Epithelial cell of esophagus (primary cell): ENCODE data around the gene HOXC10.

Experiments used
- DNase-seq: peaks from one replicate; pipeline ENCODE4 v3.0.0; 2010; ENCODE audit warnings: low read depth
- H3K4me3 ChIP-seq: 2 replicates; pipeline ENCODE4 v1.5.1; 2011; ENCODE audit warnings: mild to moderate bottlenecking, low read length, control low read depth
- TF ChIP-seq, protein P1 (sequence below): IDR thresholded peaks from 2 replicates; pipeline ENCODE4 v1.5.1; 2011; ENCODE audit warnings: low read depth, mild to moderate bottlenecking, low read length, control low read depth, inconsistent platforms; ENCODE audit not compliant: insufficient read depth; ENCODE audit errors: missing control alignments

The HOXC10 gene

DNA sequence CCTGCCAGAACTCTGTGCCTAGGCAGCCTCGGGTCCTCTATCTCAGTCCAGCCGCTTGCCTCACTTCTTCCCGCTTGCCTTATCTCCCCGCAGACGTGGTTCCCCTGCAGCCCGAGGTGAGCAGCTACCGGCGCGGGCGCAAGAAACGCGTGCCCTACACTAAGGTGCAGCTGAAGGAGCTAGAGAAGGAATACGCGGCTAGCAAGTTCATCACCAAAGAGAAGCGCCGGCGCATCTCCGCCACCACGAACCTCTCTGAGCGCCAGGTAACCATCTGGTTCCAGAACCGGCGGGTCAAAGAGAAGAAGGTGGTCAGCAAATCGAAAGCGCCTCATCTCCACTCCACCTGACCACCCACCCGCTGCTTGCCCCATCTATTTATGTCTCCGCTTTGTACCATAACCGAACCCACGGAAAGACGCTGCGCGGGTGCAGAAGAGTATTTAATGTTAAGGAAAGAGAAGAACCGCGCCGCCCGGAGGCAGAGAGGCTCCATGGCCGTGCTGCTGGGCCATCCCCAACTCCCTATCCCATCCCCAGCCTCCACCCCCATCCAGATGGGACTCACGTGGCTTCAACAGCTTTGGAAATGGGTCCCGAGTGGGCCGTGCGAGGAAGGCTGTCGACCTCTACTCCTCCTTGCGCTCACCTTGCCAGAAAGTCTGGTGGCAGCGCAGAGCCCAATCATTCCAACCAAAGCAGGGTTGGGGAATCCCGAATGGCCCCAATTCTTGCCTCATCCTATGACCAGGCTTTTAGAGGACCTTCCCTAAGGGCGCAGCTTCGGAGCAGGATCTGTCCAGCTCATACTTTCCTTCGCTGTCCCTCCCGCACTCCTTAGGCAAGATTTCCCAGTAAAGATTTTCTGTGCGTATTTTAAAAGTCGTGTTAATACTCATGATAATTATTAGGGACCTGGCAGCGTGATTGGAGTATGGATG, 39.8 kb upstream of the HOXC10 start:
- TF ChIP-seq, protein P1, sequence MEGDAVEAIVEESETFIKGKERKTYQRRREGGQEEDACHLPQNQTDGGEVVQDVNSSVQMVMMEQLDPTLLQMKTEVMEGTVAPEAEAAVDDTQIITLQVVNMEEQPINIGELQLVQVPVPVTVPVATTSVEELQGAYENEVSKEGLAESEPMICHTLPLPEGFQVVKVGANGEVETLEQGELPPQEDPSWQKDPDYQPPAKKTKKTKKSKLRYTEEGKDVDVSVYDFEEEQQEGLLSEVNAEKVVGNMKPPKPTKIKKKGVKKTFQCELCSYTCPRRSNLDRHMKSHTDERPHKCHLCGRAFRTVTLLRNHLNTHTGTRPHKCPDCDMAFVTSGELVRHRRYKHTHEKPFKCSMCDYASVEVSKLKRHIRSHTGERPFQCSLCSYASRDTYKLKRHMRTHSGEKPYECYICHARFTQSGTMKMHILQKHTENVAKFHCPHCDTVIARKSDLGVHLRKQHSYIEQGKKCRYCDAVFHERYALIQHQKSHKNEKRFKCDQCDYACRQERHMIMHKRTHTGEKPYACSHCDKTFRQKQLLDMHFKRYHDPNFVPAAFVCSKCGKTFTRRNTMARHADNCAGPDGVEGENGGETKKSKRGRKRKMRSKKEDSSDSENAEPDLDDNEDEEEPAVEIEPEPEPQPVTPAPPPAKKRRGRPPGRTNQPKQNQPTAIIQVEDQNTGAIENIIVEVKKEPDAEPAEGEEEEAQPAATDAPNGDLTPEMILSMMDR = no peak
- no peak overlapping the region for H3K4me3 ChIP-seq
- no peak for DNase-seq

DNA sequence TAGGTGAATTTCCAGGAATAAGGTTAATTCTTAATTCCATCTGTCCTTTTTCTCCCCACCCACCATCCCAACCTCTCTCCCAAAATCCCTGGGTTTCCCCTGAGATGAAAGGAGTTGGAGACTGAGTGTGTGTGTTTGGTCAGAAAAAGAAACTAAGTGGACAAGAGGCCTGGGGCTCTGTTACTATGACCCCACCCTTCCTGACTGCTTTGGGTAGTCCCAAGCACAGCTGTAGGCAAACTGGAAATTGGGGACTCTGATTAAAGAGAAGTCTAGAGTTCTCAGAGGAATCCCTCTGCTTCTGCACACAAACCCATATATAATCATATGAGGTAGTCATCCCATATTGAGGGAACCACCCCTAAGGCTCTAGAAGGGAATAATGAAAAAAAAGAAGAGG, 37.2 kb upstream of the HOXC10 start:
- TF ChIP-seq, protein P1 = no peak
- DNase-seq = no peak
- no peak overlapping the region for H3K4me3 ChIP-seq

DNA sequence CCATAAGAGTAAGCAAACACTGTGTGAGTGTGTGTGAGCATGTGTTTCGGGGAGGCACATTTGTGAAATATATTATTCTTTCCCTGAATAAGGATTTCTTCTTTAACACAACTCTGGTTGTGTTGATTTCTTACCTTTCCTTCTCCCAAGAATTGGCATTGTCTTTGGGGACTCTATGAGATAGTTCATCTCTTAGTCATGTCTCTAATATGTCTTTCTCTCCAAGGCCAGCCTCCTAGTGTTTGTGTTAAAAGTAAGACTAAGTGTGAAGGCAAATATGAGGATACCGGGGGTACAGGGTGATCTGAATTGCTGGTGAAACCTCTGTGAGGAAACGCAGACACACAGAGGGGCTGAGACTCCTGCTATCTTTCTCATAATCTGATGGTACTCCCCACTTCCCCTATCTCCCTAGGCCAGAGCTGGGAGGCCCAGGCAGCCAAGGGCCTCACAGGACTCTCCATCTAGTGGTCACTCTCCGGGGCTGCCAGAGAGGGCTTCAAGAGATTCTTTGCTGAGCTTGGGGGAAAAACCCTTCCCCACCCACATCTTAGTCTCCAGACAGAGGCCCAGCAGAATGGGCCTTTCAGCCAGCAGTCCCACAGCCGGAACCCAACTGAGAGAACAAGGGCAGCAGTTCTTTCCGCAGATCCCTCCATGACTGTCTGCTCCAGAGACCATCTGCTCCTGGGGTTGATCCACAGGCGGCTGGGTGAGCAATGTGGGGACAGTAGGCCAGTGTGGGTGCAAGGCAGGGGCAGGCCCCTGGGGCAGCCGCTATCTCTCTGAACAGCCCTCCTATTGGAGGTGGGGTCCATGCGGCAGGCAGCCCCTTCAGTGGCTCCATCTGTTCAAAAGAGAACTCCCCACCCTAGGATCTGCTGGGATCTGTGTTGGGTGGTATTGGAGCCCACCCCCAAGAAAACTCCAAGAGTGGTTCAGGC, 36.0 kb upstream of the HOXC10 start:
- H3K4me3 ChIP-seq = no peak overlapping the region
- TF ChIP-seq, protein P1 = no peak
- DNase-seq = no peak

DNA sequence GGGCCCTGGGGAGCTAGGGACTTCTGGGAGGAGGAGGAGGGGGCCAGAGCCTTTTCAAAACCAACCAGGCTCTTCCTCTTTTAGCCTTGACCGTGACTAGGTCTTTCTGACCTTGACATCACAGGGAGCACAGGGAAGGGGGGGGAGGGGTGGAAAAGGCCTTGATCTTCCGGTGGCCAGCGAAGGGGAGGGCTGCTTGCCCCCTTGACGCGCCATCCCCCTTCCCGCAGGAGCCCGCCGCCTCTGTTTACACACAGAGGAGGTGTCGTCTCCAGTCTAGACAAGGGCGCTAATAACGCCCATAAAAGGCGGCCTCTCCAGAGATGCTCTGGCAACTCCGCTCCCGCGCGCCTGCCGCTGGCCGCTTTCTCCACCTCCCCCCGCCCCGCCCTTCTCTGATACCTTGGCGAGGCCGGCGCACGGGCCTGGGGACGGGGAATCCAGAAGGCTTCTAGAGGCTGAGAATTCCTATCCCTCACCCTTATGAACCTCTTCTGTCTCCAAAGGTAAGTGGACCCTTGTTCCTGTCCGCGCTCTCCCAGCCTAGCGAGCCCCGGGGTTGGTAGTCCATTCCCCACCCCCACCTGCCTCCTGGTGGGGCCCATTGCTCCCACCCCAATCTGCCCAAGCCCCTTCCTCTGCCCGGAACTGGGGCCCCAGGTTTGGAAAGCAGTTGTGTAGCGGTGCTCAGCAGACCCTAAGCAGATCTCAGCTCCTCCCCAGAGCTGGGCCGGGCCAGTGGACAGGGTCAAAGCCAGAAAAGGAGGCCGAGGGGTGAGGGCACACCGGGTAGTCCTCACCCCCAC, 35.1 kb upstream of the HOXC10 start:
- no peak for DNase-seq
- no peak overlapping the region for H3K4me3 ChIP-seq
- TF ChIP-seq, protein P1 = no peak

DNA sequence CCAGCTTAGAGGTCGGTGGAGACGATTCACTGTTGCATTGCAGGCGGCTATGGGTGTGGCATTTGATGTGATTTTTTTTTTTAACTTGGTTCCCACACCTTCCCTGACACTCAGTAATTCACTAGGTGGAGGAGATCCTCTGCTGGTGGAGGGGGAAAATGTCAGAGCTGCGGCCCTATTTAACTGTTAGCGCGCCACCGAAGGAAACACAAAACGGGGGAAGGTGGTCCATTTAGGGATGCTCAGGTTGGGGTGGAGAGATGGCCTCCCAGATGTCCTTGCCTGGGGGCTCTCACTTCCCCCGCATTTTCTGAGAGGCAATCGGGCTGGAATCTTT, 34.5 kb upstream of the HOXC10 start:
- peak; percentile 14 for DNase-seq
- H3K4me3 ChIP-seq = no peak overlapping the region
- TF ChIP-seq, protein P1 = peak; percentile 30

DNA sequence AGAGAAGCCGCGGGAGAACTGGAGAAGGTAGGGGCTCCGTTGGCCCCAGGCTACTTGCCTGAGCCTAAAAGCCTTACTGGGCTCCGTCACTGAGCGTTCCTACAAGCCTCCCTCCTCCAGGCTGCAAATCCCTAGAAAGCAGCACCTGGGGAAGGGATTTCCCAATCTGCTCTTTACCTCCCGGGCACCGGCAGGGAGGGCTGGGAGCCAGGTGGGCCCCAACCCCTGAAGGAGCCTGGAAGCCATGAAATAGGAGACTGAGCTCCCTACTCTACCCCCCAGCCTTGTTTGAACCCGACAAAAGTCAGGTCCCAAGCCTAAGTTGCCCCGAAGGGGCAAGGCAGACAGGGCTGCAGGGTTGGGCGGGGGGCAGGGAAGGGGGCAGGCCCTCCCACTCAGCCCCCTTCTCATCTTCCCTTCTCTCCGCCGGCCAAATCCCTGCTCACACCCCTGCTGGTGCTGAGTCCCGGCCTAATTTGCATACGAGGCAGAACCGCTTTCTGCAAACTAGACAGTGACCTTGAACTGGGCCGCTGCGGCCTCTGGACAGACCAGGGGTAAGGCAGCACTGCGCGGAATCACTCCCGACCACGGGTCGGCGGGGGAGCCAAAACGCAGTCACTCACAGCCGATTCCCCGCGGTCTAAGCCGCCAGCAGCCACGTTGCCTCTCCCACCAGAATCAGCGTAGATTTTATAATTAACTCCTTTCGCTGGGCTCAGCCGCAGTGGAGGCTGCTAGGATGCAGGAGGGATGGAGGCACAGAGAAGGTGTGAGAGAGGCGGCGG, 34.0 kb upstream of the HOXC10 start:
- no peak for DNase-seq
- H3K4me3 ChIP-seq = no peak overlapping the region
- TF ChIP-seq, protein P1 = no peak
